GM23338 (cell line): ENCODE results near the gene ARID1B. TPM values are rescaled to one million over a fixed set of nuclear protein-coding genes. Genes with fewer than 3 reads are reported as not detected.

Source experiments
- EZH2phosphoT487 ChIP-seq: fragments of 200-600 bp; sonication (generic); IDR thresholded peaks from one replicate; pipeline ENCODE4 v1.8.1; 2018; ENCODE audit warnings: antibody characterized with exemption; ENCODE audit not compliant: unreplicated experiment
- POLR2AphosphoS5 ChIP-seq: IDR thresholded peaks from 2 replicates; pipeline ENCODE4 v1.6.1; 2016; ENCODE audit warnings: antibody characterized with exemption, low read depth
- STAT1 ChIP-seq: IDR thresholded peaks from one replicate; pipeline ENCODE4 v1.6.1; 2016; ENCODE audit warnings: antibody characterized with exemption; ENCODE audit not compliant: unreplicated experiment
- ZNF331 ChIP-seq: fragments of 250-450 bp; sonication (Bioruptor Pico); IDR thresholded peaks from 2 replicates; pipeline ENCODE4 v1.5.0; 2020; ENCODE audit warnings: low read depth, mild to moderate bottlenecking, moderate library complexity
- ZNF462 ChIP-seq: fragments of 250-450 bp; sonication (Bioruptor Pico); IDR thresholded peaks from 2 replicates; pipeline ENCODE4 v1.5.0; 2020; ENCODE audit warnings: mild to moderate bottlenecking, moderate library complexity
- polyA plus RNA-seq: library from polyadenylated mRNA; unstranded; fragments of >200 nt; fragmentation: Nextera tagmentation; extraction: Ambion mirVana; gene quantifications from 2 replicates; pipeline ENCODE4 v1.2.1, GENCODE V29; 2016
- total RNA-seq: library from RNA; depleted of rRNA; stranded (reverse); fragments of >200 nt; shearing (Covaris generic); gene quantifications from 2 replicates; pipeline ENCODE4 v1.2.3, GENCODE V29; 2014
- TF ChIP-seq, protein P1 (sequence below): IDR thresholded peaks from one replicate; pipeline ENCODE4 v1.6.1; 2018; ENCODE audit warnings: antibody characterized with exemption; ENCODE audit not compliant: unreplicated experiment

Gene ARID1B
- total and polyA plus RNA-seq, 2 experiments from 2014 or later = 59.3 to 72.2 TPM

DNA sequence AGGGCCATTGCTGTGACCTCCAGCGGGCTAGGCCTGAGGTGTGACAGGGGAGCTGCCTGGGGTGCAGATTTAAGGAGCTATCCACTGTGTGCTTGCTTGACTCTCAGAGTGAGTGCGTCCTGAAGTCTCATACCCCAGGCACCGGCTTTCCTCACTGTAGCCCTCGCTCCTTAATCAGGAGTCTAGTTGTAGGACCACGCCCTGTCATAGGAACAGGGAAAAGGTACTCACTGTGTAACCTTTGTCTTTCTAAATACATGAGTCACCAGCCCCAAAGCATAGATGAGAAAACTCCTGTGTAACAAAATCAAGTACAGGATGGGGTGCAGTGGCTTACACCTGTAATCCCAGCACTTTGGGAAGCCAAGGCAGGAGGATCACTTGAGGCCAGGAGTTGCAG lies 404.5 kb downstream of the ARID1B start (continued):
- TF ChIP-seq ZNF462 (CRISPR knock-in tag) (no peak), ZNF331 (no peak), EZH2phosphoT487 (no peak), POLR2AphosphoS5 (no peak), STAT1 (no peak)
- TF ChIP-seq, protein P1, sequence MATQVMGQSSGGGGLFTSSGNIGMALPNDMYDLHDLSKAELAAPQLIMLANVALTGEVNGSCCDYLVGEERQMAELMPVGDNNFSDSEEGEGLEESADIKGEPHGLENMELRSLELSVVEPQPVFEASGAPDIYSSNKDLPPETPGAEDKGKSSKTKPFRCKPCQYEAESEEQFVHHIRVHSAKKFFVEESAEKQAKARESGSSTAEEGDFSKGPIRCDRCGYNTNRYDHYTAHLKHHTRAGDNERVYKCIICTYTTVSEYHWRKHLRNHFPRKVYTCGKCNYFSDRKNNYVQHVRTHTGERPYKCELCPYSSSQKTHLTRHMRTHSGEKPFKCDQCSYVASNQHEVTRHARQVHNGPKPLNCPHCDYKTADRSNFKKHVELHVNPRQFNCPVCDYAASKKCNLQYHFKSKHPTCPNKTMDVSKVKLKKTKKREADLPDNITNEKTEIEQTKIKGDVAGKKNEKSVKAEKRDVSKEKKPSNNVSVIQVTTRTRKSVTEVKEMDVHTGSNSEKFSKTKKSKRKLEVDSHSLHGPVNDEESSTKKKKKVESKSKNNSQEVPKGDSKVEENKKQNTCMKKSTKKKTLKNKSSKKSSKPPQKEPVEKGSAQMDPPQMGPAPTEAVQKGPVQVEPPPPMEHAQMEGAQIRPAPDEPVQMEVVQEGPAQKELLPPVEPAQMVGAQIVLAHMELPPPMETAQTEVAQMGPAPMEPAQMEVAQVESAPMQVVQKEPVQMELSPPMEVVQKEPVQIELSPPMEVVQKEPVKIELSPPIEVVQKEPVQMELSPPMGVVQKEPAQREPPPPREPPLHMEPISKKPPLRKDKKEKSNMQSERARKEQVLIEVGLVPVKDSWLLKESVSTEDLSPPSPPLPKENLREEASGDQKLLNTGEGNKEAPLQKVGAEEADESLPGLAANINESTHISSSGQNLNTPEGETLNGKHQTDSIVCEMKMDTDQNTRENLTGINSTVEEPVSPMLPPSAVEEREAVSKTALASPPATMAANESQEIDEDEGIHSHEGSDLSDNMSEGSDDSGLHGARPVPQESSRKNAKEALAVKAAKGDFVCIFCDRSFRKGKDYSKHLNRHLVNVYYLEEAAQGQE = no peak
